Muscle layer of duodenum (tissue), 2 donors: ENCODE measurements around the gene RUFY3.

ENCODE experiments used
- H3K27ac ChIP-seq: one replicate; pipeline ENCODE4 v1.7.0; 2013; ENCODE audit warnings: mild to moderate bottlenecking, low read length
- H3K27me3 ChIP-seq: one replicate; pipeline ENCODE4 v1.7.0; 2013; ENCODE audit warnings: low read depth, mild to moderate bottlenecking, control low read depth, low read length
- H3K36me3 ChIP-seq, 2 donors: one replicate each; pipeline ENCODE4 v1.7.0; 2013; ENCODE audit warnings: low read length in 2 of 2, control low read depth in 1 of 2, mild to moderate bottlenecking in 1 of 2; ENCODE audit not compliant: insufficient read depth in 2 of 2, control insufficient read depth in 1 of 2
- H3K4me1 ChIP-seq, 2 donors: one replicate each; pipeline ENCODE4 v1.7.0; 2013; ENCODE audit warnings: low read length in 2 of 2, mild to moderate bottlenecking in 2 of 2, control low read depth in 1 of 2, moderate library complexity in 1 of 2; ENCODE audit not compliant: insufficient read depth in 2 of 2, control insufficient read depth in 1 of 2
- H3K4me3 ChIP-seq, 2 donors: one replicate each; pipeline ENCODE4 v1.7.0; 2013; ENCODE audit warnings: low read length in 2 of 2, low read depth in 1 of 2, mild to moderate bottlenecking in 1 of 2
- H3K9me3 ChIP-seq, 2 donors: one replicate each; pipeline ENCODE4 v1.7.0; 2013; ENCODE audit warnings: low read length in 2 of 2, control low read depth in 1 of 2, mild to moderate bottlenecking in 1 of 2; ENCODE audit not compliant: control insufficient read depth in 1 of 2
- donor health status: healthy.

Gene RUFY3

GRCh38 chr4:70801265-70801809 lies 79.6 kb downstream of the RUFY3 start:
- Histone ChIP-seq H3K9me3 (no peaks in the 10 kb centered on the region), H3K27ac (no peak overlapping the region), H3K4me3 (no peak overlapping the region), H3K4me1 (no peaks in the 10 kb centered on the region), H3K36me3 (peaks cover 3 to 21% of the 10 kb centered on the region in 2 donors), H3K27me3 (no peaks in the 10 kb centered on the region)

GRCh38 chr4:70802928-70803580 lies 81.3 kb downstream of the RUFY3 start:
- no peak overlapping the region for H3K27ac ChIP-seq
- H3K9me3 ChIP-seq, result no peaks in the 10 kb centered on the region
- no peaks in the 10 kb centered on the region for H3K27me3 ChIP-seq
- no peak overlapping the region for H3K4me3 ChIP-seq
- no peaks in the 10 kb centered on the region for H3K4me1 ChIP-seq
- peaks cover 3 to 17% of the 10 kb centered on the region in 2 donors for H3K36me3 ChIP-seq

- H3K4me1 ChIP-seq, result no peaks in the 10 kb centered on the region
- H3K9me3 ChIP-seq, result no peaks in the 10 kb centered on the region
- H3K27ac ChIP-seq, result no peak overlapping the region
- no peak overlapping the region for H3K4me3 ChIP-seq
- peaks cover 0 to 9% of the 10 kb centered on the region in 2 donors for H3K36me3 ChIP-seq
- no peaks in the 10 kb centered on the region for H3K27me3 ChIP-seq
Observed at GRCh38 chr4:70808151-70808550, 86.4 kb downstream of the RUFY3 start.

DNA sequence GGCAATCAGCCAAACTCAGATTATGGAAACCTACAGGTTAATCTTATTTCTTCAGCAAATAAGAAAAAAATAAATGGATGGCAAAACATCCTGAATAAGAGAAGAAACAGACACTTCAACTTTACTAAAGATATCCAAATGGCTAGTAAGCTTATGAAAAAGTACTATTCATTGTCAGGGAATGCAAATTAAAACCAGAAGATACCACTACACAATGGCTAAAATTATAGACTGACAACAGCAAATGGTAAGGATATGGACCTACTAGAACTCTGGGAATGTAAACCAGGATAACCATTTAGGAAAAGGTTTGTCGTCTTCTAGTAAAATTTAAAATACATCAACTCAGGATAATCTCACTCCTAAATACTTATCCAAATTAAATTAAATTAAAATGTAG lies 93.6 kb downstream of the RUFY3 start:
- Histone ChIP-seq H3K9me3 (no peaks in the 10 kb centered on the region), H3K4me3 (no peak overlapping the region), H3K27me3 (no peaks in the 10 kb centered on the region), H3K27ac (no peak overlapping the region), H3K36me3 (peaks cover 20 to 31% of the 10 kb centered on the region in 2 donors), H3K4me1 (no peaks in the 10 kb centered on the region)

GRCh38 chr4:70816894-70817293 lies 95.1 kb downstream of the RUFY3 start:
- H3K4me3 ChIP-seq, result no peak overlapping the region
- no peaks in the 10 kb centered on the region for H3K9me3 ChIP-seq

GRCh38 chr4:70818173-70818855 lies 96.5 kb downstream of the RUFY3 start:
- no peaks in the 10 kb centered on the region for H3K9me3 ChIP-seq
- no peak overlapping the region for H3K27ac ChIP-seq
- no peaks in the 10 kb centered on the region for H3K4me1 ChIP-seq
- H3K27me3 ChIP-seq, result no peaks in the 10 kb centered on the region
- H3K4me3 ChIP-seq, result no peak overlapping the region
- H3K36me3 ChIP-seq, result peaks cover 24 to 49% of the 10 kb centered on the region in 2 donors

More at GRCh38 chr4:70816894-70817293, 95.1 kb downstream of the RUFY3 start:
- H3K27me3 ChIP-seq, result no peaks in the 10 kb centered on the region
- no peaks in the 10 kb centered on the region for H3K4me1 ChIP-seq
- H3K36me3 ChIP-seq, result peaks cover 24 to 36% of the 10 kb centered on the region in 2 donors
- no peak overlapping the region for H3K27ac ChIP-seq

DNA sequence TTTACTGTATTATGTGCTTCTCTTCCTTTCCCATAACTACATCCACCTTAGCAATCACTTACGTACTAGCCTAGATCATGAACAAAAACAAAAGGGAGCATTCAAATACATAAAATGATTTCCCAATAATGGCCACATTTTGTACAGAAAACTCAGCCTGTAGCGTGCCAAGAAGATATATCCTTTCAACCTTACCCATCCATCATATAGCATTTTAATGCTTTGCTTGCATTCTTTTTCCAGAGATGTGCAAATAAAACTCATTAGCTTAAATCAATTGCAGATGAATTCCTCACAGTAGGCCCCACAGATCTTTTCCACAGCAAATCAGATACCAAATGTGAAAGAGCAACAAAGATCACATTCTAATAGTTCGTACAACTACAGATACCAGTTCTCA lies 97.2 kb downstream of the RUFY3 start:
- Histone ChIP-seq H3K27me3 (no peaks in the 10 kb centered on the region), H3K9me3 (no peaks in the 10 kb centered on the region), H3K4me3 (no peak overlapping the region), H3K36me3 (peaks cover 27 to 53% of the 10 kb centered on the region in 2 donors), H3K4me1 (no peaks in the 10 kb centered on the region), H3K27ac (no peak overlapping the region)

DNA sequence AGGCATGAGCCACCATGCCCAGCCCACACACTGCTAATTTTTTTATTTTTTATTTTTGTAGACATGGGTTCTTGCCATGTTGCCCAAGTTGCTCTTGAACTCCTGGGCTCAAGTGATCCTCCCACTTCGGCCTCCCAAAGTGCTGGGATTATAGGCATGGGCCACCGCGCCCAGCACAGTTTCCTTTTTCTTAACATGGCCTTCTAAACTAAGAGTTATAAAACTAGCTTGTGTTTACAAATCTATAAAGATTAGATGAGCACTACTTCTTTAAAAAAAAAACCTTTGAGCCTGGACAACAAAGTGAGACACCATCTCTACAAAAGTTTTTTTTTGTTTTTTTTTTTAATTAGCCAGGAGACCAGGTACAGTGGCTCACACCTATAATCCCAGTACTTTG lies 107.3 kb downstream of the RUFY3 start:
- H3K36me3 ChIP-seq, result peaks cover 36 to 84% of the 10 kb centered on the region in 2 donors
- H3K27ac ChIP-seq, result no peak overlapping the region
- H3K4me1 ChIP-seq, result no peaks in the 10 kb centered on the region
- no peak overlapping the region for H3K4me3 ChIP-seq
- H3K27me3 ChIP-seq, result no peaks in the 10 kb centered on the region
- H3K9me3 ChIP-seq, result no peaks in the 10 kb centered on the region

GRCh38 chr4:70829492-70829891 lies 107.7 kb downstream of the RUFY3 start:
- H3K4me3 ChIP-seq, result no peak overlapping the region
- H3K9me3 ChIP-seq, result no peaks in the 10 kb centered on the region
- H3K27ac ChIP-seq, result no peak overlapping the region
- peaks cover 31 to 79% of the 10 kb centered on the region in 2 donors for H3K36me3 ChIP-seq
- no peaks in the 10 kb centered on the region for H3K4me1 ChIP-seq
- no peaks in the 10 kb centered on the region for H3K27me3 ChIP-seq

DNA sequence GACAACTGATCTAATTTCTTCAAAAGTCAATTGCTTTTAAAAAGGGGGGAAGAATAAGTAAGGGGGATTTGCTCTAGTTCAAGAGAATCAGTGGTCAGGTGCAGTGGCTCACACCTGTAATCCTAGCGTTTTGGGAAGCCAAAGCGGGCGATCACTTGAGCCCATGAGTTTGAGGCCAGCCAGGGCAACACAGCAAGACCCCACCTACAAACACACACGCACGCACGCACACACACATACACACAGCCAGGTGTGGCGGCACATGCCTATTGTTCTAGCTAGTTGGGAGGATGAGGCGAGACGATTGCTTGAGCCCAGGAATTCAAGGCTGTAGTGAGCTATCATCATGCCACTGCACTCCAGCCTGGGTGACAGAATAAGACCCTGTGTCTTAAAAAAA lies 108.3 kb downstream of the RUFY3 start:
- no peak overlapping the region for H3K4me3 ChIP-seq
- no peaks in the 10 kb centered on the region for H3K9me3 ChIP-seq
- no peak overlapping the region for H3K27ac ChIP-seq
- H3K4me1 ChIP-seq, result no peaks in the 10 kb centered on the region
- peaks cover 31 to 75% of the 10 kb centered on the region in 2 donors for H3K36me3 ChIP-seq
- no peaks in the 10 kb centered on the region for H3K27me3 ChIP-seq

GRCh38 chr4:70831293-70831692 lies 109.5 kb downstream of the RUFY3 start:
- Histone ChIP-seq H3K27me3 (no peaks in the 10 kb centered on the region), H3K4me1 (no peaks in the 10 kb centered on the region), H3K36me3 (peaks cover 21 to 63% of the 10 kb centered on the region in 2 donors), H3K27ac (no peak overlapping the region), H3K4me3 (no peak overlapping the region), H3K9me3 (no peaks in the 10 kb centered on the region)
